Ovary (tissue), 9 donors: ENCODE measurements around the gene SLC30A10. TPM values are rescaled to one million over a fixed set of nuclear protein-coding genes. Genes with fewer than 3 reads are reported as not detected.

Source experiments
- DNase-seq, 5 donors: peaks; one replicate each; pipeline ENCODE4 v3.0.0-alpha.2; 2019 to 2020
- H3K27ac ChIP-seq, 2 donors: fragments of 200-600 bp; one replicate each; pipeline versions ENCODE4 v1.5.1 to v1.8.0; 2019 to 2022
- H3K27me3 ChIP-seq: fragments of 200-600 bp; one replicate; pipeline ENCODE4 v1.8.0; 2022
- H3K36me3 ChIP-seq: fragments of 200-600 bp; sonication (generic); one replicate; pipeline ENCODE4 v1.5.1; 2019
- H3K4me1 ChIP-seq: one replicate; pipeline ENCODE4 v1.8.1; 2013; ENCODE audit warnings: mild to moderate bottlenecking, moderate library complexity; ENCODE audit not compliant: insufficient read depth
- H3K4me3 ChIP-seq: fragments of 200-600 bp; sonication (generic); one replicate; pipeline ENCODE4 v1.5.1; 2017
- H3K9me3 ChIP-seq, 2 donors: fragments of 200-600 bp in 1 of 2; sonication (generic) in 1 of 2; one replicate each; pipeline versions ENCODE4 v1.5.1 to v1.8.1; 2013 to 2019; ENCODE audit warnings: mild to moderate bottlenecking in 1 of 2, moderate library complexity in 1 of 2
- CTCF ChIP-seq, 3 donors: fragments of 450-650 bp in 2 of 3; fragments of 200-600 bp in 1 of 3; IDR thresholded peaks; one replicate each; pipeline versions ENCODE4 v1.5.1 to v1.8.0; 2016 to 2022; ENCODE audit warnings: antibody characterized with exemption in 3 of 3, mild to moderate bottlenecking in 1 of 3
- EP300 ChIP-seq: sonication (generic); formaldehyde crosslinking; IDR thresholded peaks from one replicate; pipeline ENCODE4 v1.6.1; 2017; ENCODE audit warnings: antibody characterized with exemption
- POLR2A ChIP-seq: fragments of 450-650 bp; IDR thresholded peaks from one replicate; pipeline ENCODE4 v1.6.1; 2017; ENCODE audit warnings: antibody characterized with exemption, mild to moderate bottlenecking, moderate library complexity
- WGBS, 3 donors: extraction: QIAGEN DNeasy Blood & Tissue Kit in 1 of 3; methylation state at CpG; one replicate each; pipeline versions ENCODE4 v1.1.5 to v1.1.7; 2013 to 2017; 5-methylcytosine and 5-hydroxymethylcytosine counted together
- intact Hi-C, 4 donors: fragments of 100-400 bp; cut with DNase I; formaldehyde crosslinking; loops; one replicate each; pipeline versions ENCODE4 v1.11.0 to v1.15.1; 2022 to 2023
- polyA plus RNA-seq, 2 donors: library from polyadenylated mRNA; stranded (reverse); fragments of 200-250 nt in 1 of 2; fragments of 350-450 nt in 1 of 2; fragmentation: Illumina TruSeq in 1 of 2; extraction: RNeasy Lipid Tissue Mini Kit (QIAGEN cat#74804) in 1 of 2; gene quantifications; one replicate each; pipeline ENCODE4 v1.2.3, GENCODE V29; 2013 to 2014
- total RNA-seq, 7 donors: library from RNA; depleted of rRNA in 2 of 7; stranded (reverse); fragments of >200 nt in 2 of 7; fragmentation: NEBNext Ultra II Directional in 3 of 7; extraction: Animal tissue kit (Norgen Biotek cat#: 25700) in 3 of 7; gene quantifications; one replicate each; pipeline versions ENCODE4 v1.1.0 to v1.2.4, GENCODE V29; 2016 to 2023
- donor health status: DM: no; HTN: no; CAD: no; lungs with moderate emphysema.
- donor health status: DM: no; HTN: no; CAD: no.
- donor health status: Bipolar disorder and iron deficiency.
- donor health status: DM: yes; HTN: yes; CAD: no.
- donor health status: DM: no; HTN: no; CAD: no.
- donor health status: DM: yes; HTN: yes; CAD: no.

Gene SLC30A10
- total and polyA plus RNA-seq, 9 donors: 0.18 to 2.9 (median 0.48) TPM

GRCh38 chr1:219903353-219903871 lies 24.9 kb downstream of the SLC30A10 start:
- no peaks in the 10 kb centered on the region for H3K9me3 ChIP-seq
- H3K4me3 ChIP-seq: no peak overlapping the region
- H3K36me3 ChIP-seq: no peaks in the 10 kb centered on the region
- 72 to 77% (median 73%) methylated on average over 5 of the region's 5 CpGs for WGBS, 3 donors
- no peaks in the 10 kb centered on the region for H3K27me3 ChIP-seq
- H3K4me1 ChIP-seq: no peaks in the 10 kb centered on the region
- H3K27ac ChIP-seq: no peak overlapping the region
- TF ChIP-seq POLR2A: no peak
- TF ChIP-seq CTCF (IDR thresholded peaks at IDR 0.05): no peak
- TF ChIP-seq EP300: no peak
- no peak for DNase-seq
- intact Hi-C loops: no loop called here

GRCh38 chr1:219902951-219903350 lies 25.4 kb downstream of the SLC30A10 start:
- Histone ChIP-seq H3K9me3 (no peaks in the 10 kb centered on the region), H3K27me3 (no peaks in the 10 kb centered on the region), H3K4me3 (no peak overlapping the region), H3K36me3 (no peaks in the 10 kb centered on the region), H3K27ac (no peak overlapping the region), H3K4me1 (no peaks in the 10 kb centered on the region)
- TF ChIP-seq CTCF (IDR thresholded peaks at IDR 0.05) (no peak), POLR2A (no peak), EP300 (no peak)
- DNase-seq: peak in 4 of 5 donors; percentile 17 to 62 (median 48)
- WGBS, 3 donors: 19 to 39% (median 25%) methylated on average over 4 of the region's 4 CpGs
- intact Hi-C loops: no loop called here

GRCh38 chr1:219900882-219901281 lies 27.5 kb downstream of the SLC30A10 start:
- Histone ChIP-seq H3K27me3 (no peaks in the 10 kb centered on the region), H3K4me1 (no peaks in the 10 kb centered on the region), H3K27ac (no peak overlapping the region), H3K36me3 (no peaks in the 10 kb centered on the region), H3K4me3 (no peak overlapping the region), H3K9me3 (no peaks in the 10 kb centered on the region)
- TF ChIP-seq POLR2A: no peak
- no peak for TF ChIP-seq CTCF (IDR thresholded peaks at IDR 0.05)
- no peak for TF ChIP-seq EP300
- no peak for DNase-seq
- intact Hi-C loops: no loop called here
- 50 to 75% (median 67%) methylated on average over 1 of the region's 1 CpG for WGBS, 3 donors

- Histone ChIP-seq H3K9me3 (no peaks in the 10 kb centered on the region), H3K27ac (no peak overlapping the region), H3K4me1 (no peaks in the 10 kb centered on the region), H3K36me3 (no peaks in the 10 kb centered on the region), H3K27me3 (no peaks in the 10 kb centered on the region), H3K4me3 (no peak overlapping the region)
- WGBS, 3 donors: 23 to 27% (median 25%) methylated on average over 1 of the region's 1 CpG
- intact Hi-C loops: no loop called here
- no peak for DNase-seq
- TF ChIP-seq EP300 (no peak), CTCF (IDR thresholded peaks at IDR 0.05) (no peak), POLR2A (no peak)
These were observed 28.2 kb downstream of the SLC30A10 start for GRCh38 chr1:219900201-219900600.

- no peak for TF ChIP-seq POLR2A
- no peak for TF ChIP-seq CTCF (IDR thresholded peaks at IDR 0.05)
- TF ChIP-seq EP300: no peak
- 79 to 90% (median 87%) methylated on average over 5 of the region's 5 CpGs for WGBS, 3 donors
- intact Hi-C loops: no loop called here
These were observed 30.0 kb downstream of the SLC30A10 start for GRCh38 chr1:219898375-219898774.

More at GRCh38 chr1:219898375-219898774, 30.0 kb downstream of the SLC30A10 start:
- H3K4me3 ChIP-seq: no peak overlapping the region
- DNase-seq: no peak
- H3K36me3 ChIP-seq: no peaks in the 10 kb centered on the region
- H3K27ac ChIP-seq: no peak overlapping the region
- H3K27me3 ChIP-seq: no peaks in the 10 kb centered on the region
- no peaks in the 10 kb centered on the region for H3K9me3 ChIP-seq
- H3K4me1 ChIP-seq: no peaks in the 10 kb centered on the region
